Measurements from ENCODE around the gene MID1IP1. TPM values are rescaled to one million over a fixed set of nuclear protein-coding genes. Genes with fewer than 3 reads are reported as not detected.

MID1IP1 gene
- total and polyA plus RNA-seq, 2 of the 13 experiments (the other 11 are each of a cell fraction or from before 2014, with no cell fraction given): 35.7 to 36.1 TPM

DNA sequence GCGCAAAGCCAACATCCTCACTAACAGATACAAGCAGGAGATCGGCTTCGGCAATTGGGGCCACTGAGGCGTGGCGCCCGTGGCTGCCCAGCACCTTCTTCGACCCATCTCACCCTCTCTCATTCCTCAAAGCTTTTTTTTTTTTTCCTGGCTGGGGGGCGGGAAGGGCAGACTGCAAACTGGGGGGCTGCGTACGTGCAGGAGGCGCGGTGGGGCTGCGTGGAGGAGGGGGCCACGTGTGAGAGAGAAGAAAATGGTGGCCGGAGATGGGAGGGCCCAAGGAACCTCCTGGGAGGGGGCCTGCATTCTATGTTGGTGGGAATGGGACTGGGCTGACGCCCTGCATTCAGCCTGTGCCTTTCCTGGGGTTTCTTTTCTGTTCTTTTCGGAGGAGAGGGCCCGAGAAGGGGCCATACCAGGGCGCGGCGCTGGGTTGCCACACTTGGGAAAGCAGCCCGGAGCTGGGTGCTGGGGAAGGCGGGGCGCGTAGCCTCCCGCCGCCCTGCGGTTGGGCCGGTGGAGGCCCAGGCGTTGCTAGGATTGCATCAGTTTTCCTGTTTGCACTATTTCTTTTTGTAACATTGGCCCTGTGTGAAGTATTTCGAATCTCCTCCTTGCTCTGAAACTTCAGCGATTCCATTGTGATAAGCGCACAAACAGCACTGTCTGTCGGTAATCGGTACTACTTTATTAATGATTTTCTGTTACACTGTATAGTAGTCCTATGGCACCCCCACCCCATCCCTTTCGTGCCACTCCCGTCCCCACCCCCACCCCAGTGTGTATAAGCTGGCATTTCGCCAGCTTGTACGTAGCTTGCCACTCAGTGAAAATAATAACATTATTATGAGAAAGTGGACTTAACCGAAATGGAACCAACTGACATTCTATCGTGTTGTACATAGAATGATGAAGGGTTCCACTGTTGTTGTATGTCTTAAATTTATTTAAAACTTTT is 4.5 kb downstream of the MID1IP1 start (continued):
- TF ChIP-seq, protein P1, sequence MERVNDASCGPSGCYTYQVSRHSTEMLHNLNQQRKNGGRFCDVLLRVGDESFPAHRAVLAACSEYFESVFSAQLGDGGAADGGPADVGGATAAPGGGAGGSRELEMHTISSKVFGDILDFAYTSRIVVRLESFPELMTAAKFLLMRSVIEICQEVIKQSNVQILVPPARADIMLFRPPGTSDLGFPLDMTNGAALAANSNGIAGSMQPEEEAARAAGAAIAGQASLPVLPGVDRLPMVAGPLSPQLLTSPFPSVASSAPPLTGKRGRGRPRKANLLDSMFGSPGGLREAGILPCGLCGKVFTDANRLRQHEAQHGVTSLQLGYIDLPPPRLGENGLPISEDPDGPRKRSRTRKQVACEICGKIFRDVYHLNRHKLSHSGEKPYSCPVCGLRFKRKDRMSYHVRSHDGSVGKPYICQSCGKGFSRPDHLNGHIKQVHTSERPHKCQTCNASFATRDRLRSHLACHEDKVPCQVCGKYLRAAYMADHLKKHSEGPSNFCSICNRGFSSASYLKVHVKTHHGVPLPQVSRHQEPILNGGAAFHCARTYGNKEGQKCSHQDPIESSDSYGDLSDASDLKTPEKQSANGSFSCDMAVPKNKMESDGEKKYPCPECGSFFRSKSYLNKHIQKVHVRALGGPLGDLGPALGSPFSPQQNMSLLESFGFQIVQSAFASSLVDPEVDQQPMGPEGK (CRISPR knock-in tag; IDR thresholded peaks at IDR 0.05): 0 out of 2 replicates have a peak, but pooled peaks have one; percentile 51
- TF ChIP-seq, protein P2, sequence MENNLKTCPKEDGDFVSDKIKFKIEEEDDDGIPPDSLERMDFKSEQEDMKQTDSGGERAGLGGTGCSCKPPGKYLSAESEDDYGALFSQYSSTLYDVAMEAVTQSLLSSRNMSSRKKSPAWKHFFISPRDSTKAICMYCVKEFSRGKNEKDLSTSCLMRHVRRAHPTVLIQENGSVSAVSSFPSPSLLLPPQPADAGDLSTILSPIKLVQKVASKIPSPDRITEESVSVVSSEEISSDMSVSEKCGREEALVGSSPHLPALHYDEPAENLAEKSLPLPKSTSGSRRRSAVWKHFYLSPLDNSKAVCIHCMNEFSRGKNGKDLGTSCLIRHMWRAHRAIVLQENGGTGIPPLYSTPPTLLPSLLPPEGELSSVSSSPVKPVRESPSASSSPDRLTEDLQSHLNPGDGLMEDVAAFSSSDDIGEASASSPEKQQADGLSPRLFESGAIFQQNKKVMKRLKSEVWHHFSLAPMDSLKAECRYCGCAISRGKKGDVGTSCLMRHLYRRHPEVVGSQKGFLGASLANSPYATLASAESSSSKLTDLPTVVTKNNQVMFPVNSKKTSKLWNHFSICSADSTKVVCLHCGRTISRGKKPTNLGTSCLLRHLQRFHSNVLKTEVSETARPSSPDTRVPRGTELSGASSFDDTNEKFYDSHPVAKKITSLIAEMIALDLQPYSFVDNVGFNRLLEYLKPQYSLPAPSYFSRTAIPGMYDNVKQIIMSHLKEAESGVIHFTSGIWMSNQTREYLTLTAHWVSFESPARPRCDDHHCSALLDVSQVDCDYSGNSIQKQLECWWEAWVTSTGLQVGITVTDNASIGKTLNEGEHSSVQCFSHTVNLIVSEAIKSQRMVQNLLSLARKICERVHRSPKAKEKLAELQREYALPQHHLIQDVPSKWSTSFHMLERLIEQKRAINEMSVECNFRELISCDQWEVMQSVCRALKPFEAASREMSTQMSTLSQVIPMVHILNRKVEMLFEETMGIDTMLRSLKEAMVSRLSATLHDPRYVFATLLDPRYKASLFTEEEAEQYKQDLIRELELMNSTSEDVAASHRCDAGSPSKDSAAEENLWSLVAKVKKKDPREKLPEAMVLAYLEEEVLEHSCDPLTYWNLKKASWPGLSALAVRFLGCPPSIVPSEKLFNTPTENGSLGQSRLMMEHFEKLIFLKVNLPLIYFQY (CRISPR knock-in tag; IDR thresholded peaks at IDR 0.05; ENCODE audit: borderline replicate concordance): no peak
- TF ChIP-seq FOXJ3 (CRISPR knock-in tag; IDR thresholded peaks at IDR 0.05; ENCODE audit: borderline replicate concordance): no peak
- TF ChIP-seq PAWR (CRISPR knock-in tag; IDR thresholded peaks at IDR 0.05; ENCODE audit: borderline replicate concordance): no peak
- TF ChIP-seq, protein P3, sequence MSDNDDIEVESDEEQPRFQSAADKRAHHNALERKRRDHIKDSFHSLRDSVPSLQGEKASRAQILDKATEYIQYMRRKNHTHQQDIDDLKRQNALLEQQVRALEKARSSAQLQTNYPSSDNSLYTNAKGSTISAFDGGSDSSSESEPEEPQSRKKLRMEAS (IDR thresholded peaks at IDR 0.05): 0 out of 2 replicates have a peak, but pooled peaks have one; percentile 7
- TF ChIP-seq CAMTA2 (CRISPR knock-in tag; IDR thresholded peaks at IDR 0.05; ENCODE audit: borderline replicate concordance): no peak
- TF ChIP-seq ZNF75D (CRISPR knock-in tag; IDR thresholded peaks at IDR 0.05; ENCODE audit: borderline replicate concordance): no peak
- no peak for TF ChIP-seq SAFB2 (CRISPR knock-in tag; IDR thresholded peaks at IDR 0.05; ENCODE audit: borderline replicate concordance, low read depth)
- TF ChIP-seq RFX1 (IDR thresholded peaks at IDR 0.05): no peak
- no peak for TF ChIP-seq CBX2 (IDR thresholded peaks at IDR 0.05; ENCODE audit: low read depth, low read length)
- no peak for TF ChIP-seq CBX2 (CRISPR knock-in tag; IDR thresholded peaks at IDR 0.05; ENCODE audit: low read depth)
- TF ChIP-seq JARID2 (CRISPR knock-in tag; IDR thresholded peaks at IDR 0.05; ENCODE audit: insufficient replicate concordance): no peak
- TF ChIP-seq, protein P4, sequence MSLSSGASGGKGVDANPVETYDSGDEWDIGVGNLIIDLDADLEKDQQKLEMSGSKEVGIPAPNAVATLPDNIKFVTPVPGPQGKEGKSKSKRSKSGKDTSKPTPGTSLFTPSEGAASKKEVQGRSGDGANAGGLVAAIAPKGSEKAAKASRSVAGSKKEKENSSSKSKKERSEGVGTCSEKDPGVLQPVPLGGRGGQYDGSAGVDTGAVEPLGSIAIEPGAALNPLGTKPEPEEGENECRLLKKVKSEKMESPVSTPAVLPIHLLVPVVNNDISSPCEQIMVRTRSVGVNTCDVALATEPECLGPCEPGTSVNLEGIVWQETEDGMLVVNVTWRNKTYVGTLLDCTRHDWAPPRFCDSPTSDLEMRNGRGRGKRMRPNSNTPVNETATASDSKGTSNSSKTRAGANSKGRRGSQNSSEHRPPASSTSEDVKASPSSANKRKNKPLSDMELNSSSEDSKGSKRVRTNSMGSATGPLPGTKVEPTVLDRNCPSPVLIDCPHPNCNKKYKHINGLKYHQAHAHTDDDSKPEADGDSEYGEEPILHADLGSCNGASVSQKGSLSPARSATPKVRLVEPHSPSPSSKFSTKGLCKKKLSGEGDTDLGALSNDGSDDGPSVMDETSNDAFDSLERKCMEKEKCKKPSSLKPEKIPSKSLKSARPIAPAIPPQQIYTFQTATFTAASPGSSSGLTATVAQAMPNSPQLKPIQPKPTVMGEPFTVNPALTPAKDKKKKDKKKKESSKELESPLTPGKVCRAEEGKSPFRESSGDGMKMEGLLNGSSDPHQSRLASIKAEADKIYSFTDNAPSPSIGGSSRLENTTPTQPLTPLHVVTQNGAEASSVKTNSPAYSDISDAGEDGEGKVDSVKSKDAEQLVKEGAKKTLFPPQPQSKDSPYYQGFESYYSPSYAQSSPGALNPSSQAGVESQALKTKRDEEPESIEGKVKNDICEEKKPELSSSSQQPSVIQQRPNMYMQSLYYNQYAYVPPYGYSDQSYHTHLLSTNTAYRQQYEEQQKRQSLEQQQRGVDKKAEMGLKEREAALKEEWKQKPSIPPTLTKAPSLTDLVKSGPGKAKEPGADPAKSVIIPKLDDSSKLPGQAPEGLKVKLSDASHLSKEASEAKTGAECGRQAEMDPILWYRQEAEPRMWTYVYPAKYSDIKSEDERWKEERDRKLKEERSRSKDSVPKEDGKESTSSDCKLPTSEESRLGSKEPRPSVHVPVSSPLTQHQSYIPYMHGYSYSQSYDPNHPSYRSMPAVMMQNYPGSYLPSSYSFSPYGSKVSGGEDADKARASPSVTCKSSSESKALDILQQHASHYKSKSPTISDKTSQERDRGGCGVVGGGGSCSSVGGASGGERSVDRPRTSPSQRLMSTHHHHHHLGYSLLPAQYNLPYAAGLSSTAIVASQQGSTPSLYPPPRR (CRISPR knock-in tag; IDR thresholded peaks at IDR 0.05; ENCODE audit: borderline replicate concordance): no peak
- TF ChIP-seq, protein P5, sequence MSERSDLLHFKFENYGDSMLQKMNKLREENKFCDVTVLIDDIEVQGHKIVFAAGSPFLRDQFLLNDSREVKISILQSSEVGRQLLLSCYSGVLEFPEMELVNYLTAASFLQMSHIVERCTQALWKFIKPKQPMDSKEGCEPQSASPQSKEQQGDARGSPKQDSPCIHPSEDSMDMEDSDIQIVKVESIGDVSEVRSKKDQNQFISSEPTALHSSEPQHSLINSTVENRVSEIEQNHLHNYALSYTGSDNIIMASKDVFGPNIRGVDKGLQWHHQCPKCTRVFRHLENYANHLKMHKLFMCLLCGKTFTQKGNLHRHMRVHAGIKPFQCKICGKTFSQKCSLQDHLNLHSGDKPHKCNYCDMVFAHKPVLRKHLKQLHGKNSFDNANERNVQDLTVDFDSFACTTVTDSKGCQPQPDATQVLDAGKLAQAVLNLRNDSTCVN (CRISPR knock-in tag; IDR thresholded peaks at IDR 0.05; ENCODE audit: borderline replicate concordance): no peak
